GM06990 (cell line): Measurements from ENCODE around the gene EPC2.

Experiments used
- DNase-seq: peaks from one replicate; pipeline ENCODE4 v3.0.0-alpha.2; 2011; ENCODE audit not compliant: insufficient read length; ENCODE audit errors: extremely low read depth
- H3K27me3 ChIP-seq: replicated peaks from 2 replicates; pipeline ENCODE4 v1.6.0; 2011; ENCODE audit warnings: low read length; ENCODE audit not compliant: control insufficient read depth, insufficient read depth
- H3K36me3 ChIP-seq: 2 replicates; pipeline ENCODE4 v1.5.1; 2011; ENCODE audit warnings: low read length; ENCODE audit not compliant: control insufficient read depth, insufficient read depth
- H3K4me3 ChIP-seq: replicated peaks from 2 replicates; pipeline ENCODE4 v1.5.1; 2011; ENCODE audit warnings: low read depth, mild to moderate bottlenecking, control low read depth, low read length
- CTCF ChIP-seq: IDR thresholded peaks from 2 replicates; pipeline ENCODE4 v1.5.1; 2011; ENCODE audit warnings: low read length, control low read depth, mild to moderate bottlenecking, inconsistent platforms; ENCODE audit not compliant: insufficient read depth, poor library complexity, severe bottlenecking

The EPC2 gene

DNA sequence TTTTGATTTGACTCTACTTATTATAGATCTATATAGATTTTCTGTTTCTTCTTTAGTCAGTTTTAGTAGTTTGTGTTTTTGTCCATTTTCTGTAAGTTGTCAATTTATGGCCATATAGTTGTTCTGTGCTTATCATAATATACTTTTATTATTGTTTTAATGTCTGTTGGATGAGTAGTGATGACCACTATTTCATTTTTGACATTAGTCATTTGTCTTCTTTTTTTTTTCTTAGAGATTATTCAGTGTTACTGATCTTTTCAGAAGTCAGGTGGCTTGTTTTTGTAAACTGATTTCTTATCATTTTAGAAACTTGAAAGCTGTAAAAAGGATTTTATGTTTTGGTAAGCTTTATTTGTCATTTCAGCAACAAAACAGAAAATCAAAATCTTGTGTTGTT is 57.3 kb downstream of the EPC2 start:
- no peak for DNase-seq
- Histone ChIP-seq H3K36me3 (no peaks in the 10 kb centered on the region), H3K4me3 (no peak overlapping the region), H3K27me3 (no peaks in the 10 kb centered on the region)
- TF ChIP-seq CTCF = no peak

DNA sequence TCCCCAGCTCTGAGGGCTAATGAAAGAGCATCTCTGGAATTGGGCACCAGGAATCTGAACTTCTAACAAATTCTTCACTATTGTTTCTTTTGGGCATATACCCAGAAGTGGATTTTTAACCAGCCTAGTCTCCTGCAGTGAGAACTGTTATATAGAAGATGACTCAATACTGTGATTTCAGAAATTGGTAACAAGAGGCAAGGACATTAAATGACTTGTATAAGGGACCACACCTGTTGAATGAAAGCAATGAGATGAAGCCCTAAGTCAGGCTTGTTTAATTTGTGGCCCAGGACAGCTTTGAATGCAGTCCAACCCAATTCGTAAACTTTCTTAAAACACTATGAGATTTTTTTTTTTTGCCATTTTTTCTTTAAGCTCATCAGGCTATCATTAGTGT is 57.9 kb downstream of the EPC2 start:
- H3K36me3 ChIP-seq = no peaks in the 10 kb centered on the region
- no peak overlapping the region for H3K4me3 ChIP-seq
- TF ChIP-seq CTCF = no peak
- no peaks in the 10 kb centered on the region for H3K27me3 ChIP-seq
- DNase-seq = no peak

DNA sequence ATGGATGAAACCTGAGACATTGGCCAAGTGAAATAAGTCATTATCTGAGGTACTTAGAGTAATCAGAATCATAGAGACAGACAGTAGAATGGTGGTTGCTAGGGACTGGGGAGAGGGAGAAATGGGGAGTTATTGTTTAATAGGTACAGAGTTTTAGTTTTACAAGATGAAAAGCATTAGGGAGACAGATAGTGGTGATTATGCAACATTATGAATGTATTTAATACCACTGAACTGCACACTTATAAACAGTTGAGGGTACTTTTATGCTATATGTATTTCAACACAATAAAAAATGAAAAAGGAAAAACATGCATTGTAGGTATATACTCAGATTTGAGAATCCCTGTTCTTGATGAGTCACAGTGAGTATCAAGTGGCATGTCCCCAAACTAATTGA is 59.7 kb downstream of the EPC2 start:
- no peak for DNase-seq
- Histone ChIP-seq H3K36me3 (no peaks in the 10 kb centered on the region), H3K4me3 (no peak overlapping the region), H3K27me3 (no peaks in the 10 kb centered on the region)
- TF ChIP-seq CTCF = no peak

DNA sequence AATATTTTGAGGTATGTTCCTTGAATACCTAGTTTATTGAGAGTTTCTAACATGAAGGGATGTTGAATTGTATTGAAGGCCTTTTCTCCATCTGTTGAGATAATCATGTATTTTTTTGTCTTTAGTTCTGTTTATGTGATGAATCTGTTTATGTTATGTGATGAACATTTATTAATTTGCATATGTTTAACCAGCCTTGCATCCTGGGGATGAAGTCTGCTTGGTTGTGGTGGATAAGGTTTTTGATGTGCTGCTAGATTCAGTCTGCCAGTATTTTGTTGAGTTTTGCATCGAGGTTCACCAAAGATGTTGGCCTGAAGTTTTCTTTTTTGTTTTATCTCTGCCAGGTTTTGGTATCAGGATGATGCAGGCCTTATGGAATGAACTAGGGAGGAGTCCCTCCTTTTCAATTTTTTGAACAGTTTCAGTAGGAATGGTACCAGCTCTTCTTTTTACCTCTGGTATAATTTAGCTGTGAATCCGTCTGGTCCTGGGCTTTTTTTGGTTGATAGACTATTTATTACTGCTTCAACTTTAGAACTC is 71.9 kb downstream of the EPC2 start:
- DNase-seq = no peak
- Histone ChIP-seq H3K36me3 (peaks cover 2% of the 10 kb centered on the region; the same call in 1 of the 2 replicates), H3K27me3 (no peaks in the 10 kb centered on the region), H3K4me3 (no peak overlapping the region)
- no peak for TF ChIP-seq CTCF

DNA sequence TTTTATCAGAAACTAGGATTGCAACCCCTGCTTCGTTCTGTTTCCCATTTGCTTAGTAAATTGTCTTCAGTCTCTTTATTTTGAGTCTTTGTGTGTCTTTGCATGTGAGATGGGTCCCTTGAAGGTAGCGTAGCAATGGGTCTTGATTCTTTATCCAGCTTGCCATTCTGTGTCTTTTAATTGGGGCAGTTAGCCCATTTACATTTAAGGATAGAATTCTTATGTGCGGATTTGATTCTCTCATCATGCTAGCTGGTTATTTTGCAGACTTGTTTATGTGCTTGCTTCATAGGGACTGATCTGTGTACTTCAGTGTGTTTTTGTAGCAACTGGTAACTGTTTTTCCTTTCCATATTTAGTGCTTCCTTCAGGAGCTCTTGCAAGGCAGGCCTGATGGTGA is 73.5 kb downstream of the EPC2 start:
- no peak for DNase-seq
- Histone ChIP-seq H3K36me3 (peaks cover 2% of the 10 kb centered on the region; the same call in 1 of the 2 replicates), H3K27me3 (no peaks in the 10 kb centered on the region), H3K4me3 (no peak overlapping the region)
- TF ChIP-seq CTCF = no peak

- DNase-seq = no peak
- no peaks in the 10 kb centered on the region for H3K27me3 ChIP-seq
- no peak overlapping the region for H3K4me3 ChIP-seq
- H3K36me3 ChIP-seq = peaks cover 2% of the 10 kb centered on the region; the same call in 1 of the 2 replicates
- TF ChIP-seq CTCF = no peak
Measured at GRCh38 chr2:148719195-148719749, 74.7 kb downstream of the EPC2 start.
